Mesothelial cell of epicardium (in vitro differentiated cells): ENCODE results near the gene IL21R. TPM values are rescaled to one million over a fixed set of nuclear protein-coding genes. Genes with fewer than 3 reads are reported as not detected.

Source experiments
- DNase-seq, 2 experiments: peaks; one replicate each; pipeline ENCODE4 v3.0.0; 2021; ENCODE audit warnings: low spot score in 2 of 2; ENCODE audit not compliant: unreplicated experiment in 2 of 2
- H3K27ac Mint-ChIP-seq: 2 replicates; pipeline ENCODE4 v1.8.0; 2021; ENCODE audit warnings: mixed read lengths
- H3K27me3 Mint-ChIP-seq: 2 replicates; pipeline ENCODE4 v1.8.0; 2021; ENCODE audit warnings: low read depth, mixed read lengths
- H3K36me3 Mint-ChIP-seq: 2 replicates; pipeline ENCODE4 v1.8.0; 2021; ENCODE audit warnings: mixed read lengths
- H3K4me1 Mint-ChIP-seq: 2 replicates; pipeline ENCODE4 v1.8.0; 2021; ENCODE audit warnings: mixed read lengths
- H3K4me3 Mint-ChIP-seq: 2 replicates; pipeline ENCODE4 v1.8.0; 2021; ENCODE audit warnings: mild to moderate bottlenecking, moderate library complexity, mixed read lengths
- H3K9me3 Mint-ChIP-seq: 2 replicates; pipeline ENCODE4 v1.8.0; 2021; ENCODE audit warnings: mixed read lengths
- CTCF ChIP-seq: fragments of 200-600 bp; sonication (generic); IDR thresholded peaks from one replicate; pipeline ENCODE4 v1.5.0; 2021; ENCODE audit warnings: antibody characterized with exemption; ENCODE audit not compliant: unreplicated experiment
- total RNA-seq: library from RNA; stranded (reverse); gene quantifications from 3 replicates; pipeline ENCODE4 v1.2.1, GENCODE V29; 2021

IL21R gene
- total RNA-seq, 1 donor from 2014 or later = 0.22 TPM

- Mint-ChIP-seq H3K27me3 (no peaks in the 10 kb centered on the region), H3K36me3 (peaks cover 47% of the 10 kb centered on the region), H3K4me3 (no peak overlapping the region), H3K9me3 (no peaks in the 10 kb centered on the region), H3K27ac (no peak overlapping the region), H3K4me1 (no peaks in the 10 kb centered on the region)
- TF ChIP-seq CTCF = no peak
- no peak for DNase-seq
Measured at GRCh38 chr16:27474921-27475320, 72.9 kb downstream of the IL21R start.

- Mint-ChIP-seq H3K36me3 (peaks cover 45% of the 10 kb centered on the region), H3K4me3 (no peak overlapping the region), H3K27me3 (no peaks in the 10 kb centered on the region), H3K4me1 (no peaks in the 10 kb centered on the region), H3K27ac (no peak overlapping the region), H3K9me3 (no peaks in the 10 kb centered on the region)
- no peak for DNase-seq
- TF ChIP-seq CTCF = no peak
Measured at GRCh38 chr16:27475561-27475960, 73.6 kb downstream of the IL21R start.

- DNase-seq = no peak
- TF ChIP-seq CTCF = no peak
- H3K4me3 Mint-ChIP-seq = no peak overlapping the region
- H3K36me3 Mint-ChIP-seq = peaks cover 43% of the 10 kb centered on the region
- no peaks in the 10 kb centered on the region for H3K9me3 Mint-ChIP-seq
- H3K4me1 Mint-ChIP-seq = no peaks in the 10 kb centered on the region
- H3K27ac Mint-ChIP-seq = no peak overlapping the region
- no peaks in the 10 kb centered on the region for H3K27me3 Mint-ChIP-seq
Measured at GRCh38 chr16:27476240-27476639, 74.3 kb downstream of the IL21R start.

GRCh38 chr16:27480761-27481160 is 78.8 kb downstream of the IL21R start:
- Mint-ChIP-seq H3K9me3 (no peaks in the 10 kb centered on the region), H3K4me1 (no peaks in the 10 kb centered on the region), H3K4me3 (no peak overlapping the region), H3K36me3 (peaks cover 50% of the 10 kb centered on the region), H3K27ac (no peak overlapping the region), H3K27me3 (no peaks in the 10 kb centered on the region)
- TF ChIP-seq CTCF = no peak
- DNase-seq = no peak

- no peaks in the 10 kb centered on the region for H3K4me1 Mint-ChIP-seq
- no peaks in the 10 kb centered on the region for H3K9me3 Mint-ChIP-seq
- no peaks in the 10 kb centered on the region for H3K27me3 Mint-ChIP-seq
- no peak for TF ChIP-seq CTCF
- H3K36me3 Mint-ChIP-seq = peaks cover 50% of the 10 kb centered on the region
- no peak overlapping the region for H3K4me3 Mint-ChIP-seq
- H3K27ac Mint-ChIP-seq = no peak overlapping the region
- no peak for DNase-seq
Measured at GRCh38 chr16:27481282-27481934, 79.4 kb downstream of the IL21R start.
